Measurements from ENCODE around the gene RTP1.

The RTP1 gene

DNA sequence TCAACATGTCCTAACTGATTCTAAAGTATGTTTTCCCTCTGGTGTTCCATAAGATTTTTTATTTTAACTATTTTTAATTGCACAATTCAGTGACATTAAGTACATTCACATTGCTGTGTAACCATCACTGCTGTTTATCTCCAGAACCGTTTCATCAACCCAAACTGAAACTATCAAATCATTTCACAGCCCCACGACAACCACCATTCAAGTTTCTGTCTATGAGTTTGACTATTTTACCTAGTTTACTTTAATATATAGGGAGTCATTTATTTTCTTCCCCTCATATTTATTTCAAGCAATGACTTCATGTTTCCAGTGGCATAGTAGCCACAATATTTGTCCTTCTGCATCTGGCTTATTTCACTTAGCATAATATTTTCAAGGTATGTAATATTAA lies 8.4 kb downstream of the RTP1 start:
- no peak for TF ChIP-seq CTCF (conservative IDR thresholded peaks at IDR 0.05)
- no peak for TF ChIP-seq ZFX (IDR thresholded peaks at IDR 0.05)
- no peak overlapping the region for H3K27ac ChIP-seq

DNA sequence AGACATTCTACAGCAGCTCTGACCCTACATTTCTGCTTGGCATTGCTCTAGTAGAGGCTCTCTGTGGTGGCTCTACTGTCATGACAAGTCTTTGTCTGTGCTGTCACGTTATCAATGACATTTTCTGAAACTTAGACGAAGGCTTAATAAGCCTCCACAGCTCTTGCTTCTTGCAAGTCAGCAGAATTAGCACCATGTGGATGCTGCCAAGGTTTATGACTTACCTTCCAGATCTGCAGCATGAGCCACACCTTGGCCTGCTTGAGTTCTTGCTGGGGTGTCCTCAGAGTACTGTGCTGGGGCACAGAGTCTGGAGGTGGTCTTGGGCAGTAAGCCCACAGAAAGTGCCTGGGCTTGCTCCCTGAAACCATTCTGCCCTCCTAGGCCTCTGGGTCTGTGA lies 9.8 kb downstream of the RTP1 start:
- no peak overlapping the region for H3K27ac ChIP-seq
- TF ChIP-seq ZFX (IDR thresholded peaks at IDR 0.05) = no peak
- no peak for TF ChIP-seq CTCF (conservative IDR thresholded peaks at IDR 0.05)

GRCh38 chr3:187207624-187208023 lies 10.3 kb downstream of the RTP1 start:
- H3K27ac ChIP-seq = no peak overlapping the region
- TF ChIP-seq ZFX (IDR thresholded peaks at IDR 0.05) = no peak
- no peak for TF ChIP-seq CTCF (conservative IDR thresholded peaks at IDR 0.05)

GRCh38 chr3:187208159-187208558 lies 10.9 kb downstream of the RTP1 start:
- TF ChIP-seq CTCF (conservative IDR thresholded peaks at IDR 0.05) (no peak), ZFX (IDR thresholded peaks at IDR 0.05) (no peak)
- no peak overlapping the region for H3K27ac ChIP-seq

DNA sequence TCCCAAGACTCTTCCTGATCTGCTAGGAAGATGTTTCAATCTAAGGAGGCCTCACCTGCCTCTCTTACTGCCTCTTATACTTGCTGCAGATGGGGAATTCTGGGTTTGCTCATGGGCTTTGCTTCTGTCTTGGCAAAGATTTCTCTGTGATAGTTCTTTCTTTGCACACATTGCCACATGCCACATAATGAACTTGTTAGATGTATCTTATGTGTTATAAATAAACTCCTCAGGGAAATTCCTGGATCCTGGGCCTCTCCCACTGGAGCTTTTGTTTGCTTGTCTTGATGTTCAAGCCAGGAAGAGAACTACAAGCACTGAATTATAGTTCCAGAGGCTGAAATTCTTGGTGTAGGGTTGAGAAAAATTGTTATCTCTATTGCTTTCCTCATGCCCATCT lies 12.2 kb downstream of the RTP1 start:
- no peak overlapping the region for H3K27ac ChIP-seq
- TF ChIP-seq CTCF (conservative IDR thresholded peaks at IDR 0.05) (no peak), ZFX (IDR thresholded peaks at IDR 0.05) (no peak)

DNA sequence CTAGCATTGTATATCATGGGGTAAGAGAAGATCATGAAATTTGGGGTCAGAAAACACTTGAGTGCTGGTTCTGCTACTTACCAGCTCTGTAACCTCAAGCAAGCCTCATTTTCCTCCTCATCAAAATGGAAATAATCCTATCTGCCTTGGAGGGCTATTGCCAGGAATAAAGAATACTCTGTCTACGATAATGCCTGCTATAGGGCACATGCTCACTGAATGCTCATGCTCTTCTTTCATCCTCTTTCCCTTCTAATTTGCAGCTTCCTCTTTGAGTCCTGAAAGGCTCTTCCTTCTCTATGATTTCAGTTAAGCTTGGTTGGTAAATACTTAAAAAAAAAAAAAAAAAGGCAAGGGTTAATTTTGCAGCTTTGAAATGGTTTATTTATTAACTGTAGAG lies 12.8 kb downstream of the RTP1 start:
- TF ChIP-seq ZFX (IDR thresholded peaks at IDR 0.05) (no peak), CTCF (conservative IDR thresholded peaks at IDR 0.05) (no peak)
- H3K27ac ChIP-seq = no peak overlapping the region

GRCh38 chr3:187210545-187211327 lies 13.4 kb downstream of the RTP1 start:
- TF ChIP-seq CTCF (conservative IDR thresholded peaks at IDR 0.05) (no peak), ZFX (IDR thresholded peaks at IDR 0.05) (no peak)
- H3K27ac ChIP-seq = no peak overlapping the region
